Fibroblast of skin of right quadriceps (primary cell): ENCODE results near the gene LMLN.
"Not testable (repeated sequence)": the region's sequence is repeated elsewhere in the genome, so short reads cannot be mapped to it uniquely, and the experiment has no call there.

ENCODE experiments used
- DNase-seq: peaks from one replicate; pipeline ENCODE4 v3.0.0-alpha.2; 2013

Gene LMLN

GRCh38 chr3:198081421-198081844, 121.4 kb downstream of the LMLN start:
- no peak for DNase-seq

- DNase-seq: not testable (repeated sequence)
Measured at GRCh38 chr3:198082226-198082625, 122.2 kb downstream of the LMLN start.

- no peak for DNase-seq
Measured at GRCh38 chr3:198088421-198088955, 128.5 kb downstream of the LMLN start.

GRCh38 chr3:198090795-198091332, 130.8 kb downstream of the LMLN start:
- no peak for DNase-seq

GRCh38 chr3:198092276-198092675, 132.3 kb downstream of the LMLN start:
- no peak for DNase-seq

GRCh38 chr3:198093112-198093679, 133.2 kb downstream of the LMLN start:
- DNase-seq: no peak
